ENCODE results near the gene DGKE. TPM values are rescaled to one million over a fixed set of nuclear protein-coding genes. Genes with fewer than 3 reads are reported as not detected.

The DGKE gene
- total RNA-seq, 4 donors from 2014 or later: 7.2 to 21.7 (median 14.7) TPM

DNA sequence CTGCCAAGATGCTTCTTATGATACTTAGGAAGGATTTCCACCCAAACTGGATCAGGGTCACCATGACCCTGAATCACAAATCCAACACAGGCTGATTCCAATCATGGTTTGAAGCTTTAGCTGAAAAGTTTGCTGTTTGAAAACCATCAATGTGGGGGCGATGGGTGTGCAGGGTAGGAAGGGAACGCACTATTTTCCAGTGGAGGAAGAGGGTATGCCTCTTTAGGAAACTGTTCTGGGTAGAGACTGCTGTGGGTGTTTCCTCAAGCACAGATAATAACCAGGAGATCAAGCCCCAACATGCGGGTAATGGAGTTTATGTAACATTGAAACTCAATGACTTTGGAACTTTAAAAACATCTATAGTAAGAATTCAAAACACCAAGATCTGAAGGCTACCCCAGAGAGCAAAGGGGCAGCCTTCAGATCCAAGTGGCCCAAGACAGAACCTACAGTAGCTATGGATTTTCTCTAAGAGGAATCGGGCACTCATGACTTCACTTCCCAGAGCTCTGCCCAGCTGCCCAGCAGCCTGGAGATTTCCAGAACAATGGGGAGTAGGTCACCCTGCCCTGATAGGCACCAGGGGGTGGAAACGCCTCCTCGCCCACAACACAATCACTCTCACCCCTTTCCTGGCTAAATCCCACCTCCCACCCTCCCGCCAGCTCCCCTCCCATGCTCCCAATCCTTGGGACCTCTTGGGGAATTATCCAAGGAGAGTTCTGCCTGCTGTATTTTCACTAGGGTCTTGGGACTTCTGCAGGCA lies 57.1 kb downstream of the DGKE start:
- intact Hi-C loops (cut with DNase I): no loop called here
- no peaks in the 10 kb centered on the region for H3K4me1 ChIP-seq
- no peak overlapping the region for H3K27ac ChIP-seq
- TF ChIP-seq, protein P1, sequence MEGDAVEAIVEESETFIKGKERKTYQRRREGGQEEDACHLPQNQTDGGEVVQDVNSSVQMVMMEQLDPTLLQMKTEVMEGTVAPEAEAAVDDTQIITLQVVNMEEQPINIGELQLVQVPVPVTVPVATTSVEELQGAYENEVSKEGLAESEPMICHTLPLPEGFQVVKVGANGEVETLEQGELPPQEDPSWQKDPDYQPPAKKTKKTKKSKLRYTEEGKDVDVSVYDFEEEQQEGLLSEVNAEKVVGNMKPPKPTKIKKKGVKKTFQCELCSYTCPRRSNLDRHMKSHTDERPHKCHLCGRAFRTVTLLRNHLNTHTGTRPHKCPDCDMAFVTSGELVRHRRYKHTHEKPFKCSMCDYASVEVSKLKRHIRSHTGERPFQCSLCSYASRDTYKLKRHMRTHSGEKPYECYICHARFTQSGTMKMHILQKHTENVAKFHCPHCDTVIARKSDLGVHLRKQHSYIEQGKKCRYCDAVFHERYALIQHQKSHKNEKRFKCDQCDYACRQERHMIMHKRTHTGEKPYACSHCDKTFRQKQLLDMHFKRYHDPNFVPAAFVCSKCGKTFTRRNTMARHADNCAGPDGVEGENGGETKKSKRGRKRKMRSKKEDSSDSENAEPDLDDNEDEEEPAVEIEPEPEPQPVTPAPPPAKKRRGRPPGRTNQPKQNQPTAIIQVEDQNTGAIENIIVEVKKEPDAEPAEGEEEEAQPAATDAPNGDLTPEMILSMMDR (IDR thresholded peaks at IDR 0.05): no peak
- no peak for TF ChIP-seq POLR2A (IDR thresholded peaks at IDR 0.05)
- H3K9me3 ChIP-seq: no peaks in the 10 kb centered on the region
- DNase-seq: no peak
- 90 to 96% methylated on average over 7 of the region's 7 CpGs for WGBS, 2 donors
- H3K4me3 ChIP-seq (replicated peaks in 1 of 3): no peak overlapping the region
- no peaks in the 10 kb centered on the region for H3K27me3 ChIP-seq
- peaks cover 31 to 34% of the 10 kb centered on the region in 2 donors for H3K36me3 ChIP-seq

DNA sequence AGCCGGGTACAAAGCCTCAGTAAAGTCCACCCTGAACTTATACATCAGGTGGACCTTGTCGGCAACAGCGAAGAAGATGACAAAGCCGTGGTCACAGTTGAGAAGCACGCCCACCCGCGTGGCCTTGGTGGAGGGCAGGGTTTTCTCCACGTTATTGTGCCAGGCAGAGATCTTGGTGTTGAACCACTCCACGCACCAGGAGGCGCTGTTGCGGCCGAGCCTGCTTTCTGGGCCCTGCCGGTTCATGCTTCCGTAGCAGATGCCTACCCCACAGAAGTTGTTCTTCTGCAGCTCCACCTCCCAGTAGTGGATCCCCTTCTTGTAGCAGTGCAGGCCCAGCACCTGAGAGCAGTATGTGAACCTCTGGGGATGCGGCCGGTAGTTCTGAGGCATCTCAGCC lies 57.8 kb downstream of the DGKE start:
- Histone ChIP-seq H3K27ac (no peak overlapping the region), H3K4me1 (no peaks in the 10 kb centered on the region), H3K36me3 (peaks cover 34% of the 10 kb centered on the region in 2 donors), H3K27me3 (no peaks in the 10 kb centered on the region), H3K4me3 (replicated peaks in 1 of 3) (no peak overlapping the region), H3K9me3 (no peaks in the 10 kb centered on the region)
- DNase-seq: peak; percentile 27 to 34
- intact Hi-C loops (cut with DNase I): no loop called here
- 82 to 86% methylated on average over 16 of the region's 16 CpGs for WGBS, 2 donors
- TF ChIP-seq, protein P1 (IDR thresholded peaks at IDR 0.05): peak in 3 of 6 experiments; percentile 17 to 37 (median 31)
- TF ChIP-seq POLR2A (IDR thresholded peaks at IDR 0.05): no peak

DNA sequence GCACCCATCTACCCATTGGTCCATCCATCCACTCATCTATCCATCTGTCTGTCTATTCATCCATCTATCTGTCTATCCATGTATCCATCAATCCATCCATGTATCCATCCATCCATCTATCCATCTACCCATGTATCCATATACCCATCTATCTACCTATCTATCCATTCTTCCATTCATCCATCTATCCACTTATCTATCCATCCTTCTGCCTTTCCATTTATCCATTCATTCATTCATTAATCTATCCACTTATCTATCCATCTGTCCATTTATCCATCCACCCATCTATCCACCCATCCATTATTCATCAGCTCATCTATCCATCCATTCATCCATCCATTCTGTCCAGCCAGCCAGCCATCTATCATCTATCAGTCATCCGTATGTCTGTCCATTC lies 58.4 kb downstream of the DGKE start:
- no peak for TF ChIP-seq POLR2A (IDR thresholded peaks at IDR 0.05)
- TF ChIP-seq, protein P1 (IDR thresholded peaks at IDR 0.05): no peak

DNA sequence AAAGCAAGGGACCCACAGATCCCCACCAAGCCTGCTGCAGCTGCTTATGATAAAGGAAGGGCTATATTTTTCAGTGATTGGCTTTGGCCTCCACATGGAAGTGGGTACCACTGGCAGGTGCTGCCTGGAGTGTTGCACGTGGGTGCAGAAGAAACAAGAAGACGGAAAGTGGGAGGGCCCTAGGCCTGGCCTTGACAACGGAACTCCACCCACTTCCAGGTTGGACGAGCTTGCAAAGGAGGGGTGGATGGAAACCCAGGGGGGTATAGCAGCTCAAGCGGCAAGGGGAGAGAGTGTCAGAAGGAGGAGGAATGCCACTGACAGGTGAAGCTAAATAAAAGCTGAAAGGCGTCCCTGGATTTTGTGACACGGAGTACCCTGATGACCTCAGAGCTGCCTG lies 59.6 kb downstream of the DGKE start:
- Histone ChIP-seq H3K27me3 (no peaks in the 10 kb centered on the region), H3K4me3 (replicated peaks in 1 of 3) (no peak overlapping the region), H3K27ac (no peak overlapping the region), H3K9me3 (no peaks in the 10 kb centered on the region), H3K36me3 (peaks cover 37 to 39% of the 10 kb centered on the region in 2 donors), H3K4me1 (no peaks in the 10 kb centered on the region)
- 77 to 86% methylated on average over 7 of the region's 7 CpGs for WGBS, 2 donors
- TF ChIP-seq, protein P1 (IDR thresholded peaks at IDR 0.05): no peak
- TF ChIP-seq POLR2A (IDR thresholded peaks at IDR 0.05): no peak
- no peak for DNase-seq
- intact Hi-C loops (cut with DNase I): no loop called here

More for the DNA sequence above, 58.4 kb downstream of the DGKE start:
- intact Hi-C loops (cut with DNase I): no loop called here
- Histone ChIP-seq H3K4me3 (replicated peaks in 1 of 3) (no peak overlapping the region), H3K27me3 (no peaks in the 10 kb centered on the region), H3K9me3 (no peaks in the 10 kb centered on the region), H3K27ac (no peak overlapping the region), H3K36me3 (peaks cover 34 to 39% of the 10 kb centered on the region in 2 donors), H3K4me1 (no peaks in the 10 kb centered on the region)
- DNase-seq: no peak
- 98 to 100% methylated on average over 1 of the region's 1 CpG for WGBS, 2 donors

DNA sequence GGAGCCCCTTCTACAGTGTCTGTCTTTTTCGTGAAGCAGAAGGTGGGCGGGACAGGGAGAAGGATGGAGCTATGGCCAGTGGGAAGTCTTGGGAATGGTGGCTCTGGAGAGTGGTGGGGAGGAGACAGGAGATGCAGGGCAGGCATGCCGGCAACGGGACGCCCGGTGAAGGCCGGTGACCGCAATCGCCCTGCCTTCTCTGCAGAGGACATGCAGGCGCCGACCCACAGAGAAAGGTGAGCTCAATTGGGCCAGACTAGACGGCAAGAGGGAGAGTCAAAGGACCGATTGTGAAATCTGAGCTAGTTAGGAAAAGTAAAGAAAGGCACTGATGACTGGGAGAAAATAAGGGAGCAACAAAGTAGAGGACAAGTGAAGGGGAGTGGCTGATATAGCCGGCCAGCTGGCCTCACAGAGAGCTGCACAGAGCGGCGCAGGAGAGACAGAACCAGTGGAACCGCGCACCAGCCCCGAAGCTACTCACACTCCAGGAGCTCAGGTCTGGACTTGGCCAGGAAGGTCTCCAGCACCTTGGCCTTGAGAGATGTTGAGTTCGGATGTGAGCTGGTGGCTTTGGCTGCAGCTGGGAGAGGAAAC lies 61.0 kb downstream of the DGKE start:
- H3K4me1 ChIP-seq: no peaks in the 10 kb centered on the region
- no peak for DNase-seq
- no peaks in the 10 kb centered on the region for H3K27me3 ChIP-seq
- no peak overlapping the region for H3K27ac ChIP-seq
- no peaks in the 10 kb centered on the region for H3K9me3 ChIP-seq
- TF ChIP-seq, protein P1 (IDR thresholded peaks at IDR 0.05): no peak
- TF ChIP-seq POLR2A (IDR thresholded peaks at IDR 0.05): no peak
- H3K4me3 ChIP-seq (replicated peaks in 1 of 3): no peak overlapping the region
- H3K36me3 ChIP-seq: peaks cover 44 to 53% of the 10 kb centered on the region in 2 donors
- 91% methylated on average over 20 of the region's 20 CpGs for WGBS, 2 donors
- intact Hi-C loops (cut with DNase I): no loop called here
